ENCODE results near the gene GNAL. TPM values are rescaled to one million over a fixed set of nuclear protein-coding genes. Genes with fewer than 3 reads are reported as not detected.

Gene GNAL
- total RNA-seq, 3 donors from 2014 or later (not counting 1 experiment from before 2014, with no cell fraction given): 10.9 to 15.0 (median 12.6) TPM

GRCh38 chr18:11752116-11752911, 63.2 kb downstream of the GNAL start:
- H3K27me3 Mint-ChIP-seq (ENCODE audit: low read depth in 2 of 2): peaks cover 29 to 34% of the 10 kb centered on the region in 2 donors
- peak overlapping the region; percentile 58 for H3K27ac ChIP-seq (ENCODE audit: low read length)

GRCh38 chr18:11754979-11755378, 65.9 kb downstream of the GNAL start:
- no peak for TF ChIP-seq CTCF (IDR thresholded peaks at IDR 0.05)
- ATAC-seq (no peak), DNase-seq (no peak)
- H3K36me3 Mint-ChIP-seq: no peaks in the 10 kb centered on the region
- peak overlapping the region in 1 of 2 donors; percentile 38 for H3K27ac Mint-ChIP-seq
- H3K4me3 ChIP-seq (ENCODE audit: low read length): no peak overlapping the region
- 92% methylated on average over 7 of the region's 8 CpGs for WGBS (ENCODE audit: insufficient coverage)
- no peak overlapping the region for H3K27ac ChIP-seq (ENCODE audit: low read length)
- H3K9me3 Mint-ChIP-seq: no peaks in the 10 kb centered on the region
- H3K4me1 Mint-ChIP-seq: peaks cover 8 to 14% of the 10 kb centered on the region in 2 donors
- no peaks in the 10 kb centered on the region for H3K36me3 ChIP-seq (ENCODE audit: control insufficient read depth, insufficient read depth, low read length)
- H3K27me3 Mint-ChIP-seq (ENCODE audit: low read depth in 2 of 2): peaks cover 21 to 38% of the 10 kb centered on the region in 2 donors
- H3K27me3 ChIP-seq (ENCODE audit: control insufficient read depth, insufficient read depth, low read length): peaks cover 6% of the 10 kb centered on the region
- intact Hi-C loops (cut with micrococcal nuclease): loop anchor here (5.0 kb wide), 1 partner anchor 97 kb away; the partner anchor contains the start of gene CHMP1B
- no peak overlapping the region for H3K4me3 Mint-ChIP-seq
- H3K9me3 ChIP-seq (ENCODE audit: control insufficient read depth, insufficient read depth, low read length): no peaks in the 10 kb centered on the region
- H3K4me1 ChIP-seq (ENCODE audit: control insufficient read depth, insufficient read depth, low read length): peaks cover 4% of the 10 kb centered on the region

More at GRCh38 chr18:11752116-11752911, 63.2 kb downstream of the GNAL start:
- intact Hi-C loops (cut with micrococcal nuclease): loop anchor here (5.0 kb wide), 1 partner anchor 100 kb away; the partner anchor contains the start of gene CHMP1B
- Mint-ChIP-seq H3K27ac (peak overlapping the region; percentile 80 to 88), H3K4me3 (peak overlapping the region; percentile 89), H3K4me1 (peaks cover 5 to 13% of the 10 kb centered on the region in 2 donors), H3K36me3 (no peaks in the 10 kb centered on the region), H3K9me3 (no peaks in the 10 kb centered on the region)
- ATAC-seq (peak; percentile 74 to 89 (median 88)), DNase-seq (peak; percentile 28 to 30)
- peaks cover 6% of the 10 kb centered on the region for H3K27me3 ChIP-seq (ENCODE audit: control insufficient read depth, insufficient read depth, low read length)
- no peak for TF ChIP-seq CTCF (IDR thresholded peaks at IDR 0.05)
- 3% methylated on average over 64 of the region's 64 CpGs for WGBS (ENCODE audit: insufficient coverage)
- peak overlapping the region; percentile 30 for H3K4me3 ChIP-seq (ENCODE audit: low read length)
- H3K9me3 ChIP-seq (ENCODE audit: control insufficient read depth, insufficient read depth, low read length): no peaks in the 10 kb centered on the region
- no peaks in the 10 kb centered on the region for H3K36me3 ChIP-seq (ENCODE audit: control insufficient read depth, insufficient read depth, low read length)
- peaks cover 4% of the 10 kb centered on the region for H3K4me1 ChIP-seq (ENCODE audit: control insufficient read depth, insufficient read depth, low read length)

- Mint-ChIP-seq H3K27ac (peak overlapping the region in 1 of 2 donors; percentile 4), H3K4me1 (peaks cover 23 to 24% of the 10 kb centered on the region in 2 donors), H3K9me3 (no peaks in the 10 kb centered on the region), H3K27me3 (ENCODE audit: low read depth in 2 of 2) (peaks cover 12 to 24% of the 10 kb centered on the region in 2 donors), H3K4me3 (no peak overlapping the region), H3K36me3 (no peaks in the 10 kb centered on the region)
- Histone ChIP-seq H3K9me3 (ENCODE audit: control insufficient read depth, insufficient read depth, low read length) (no peaks in the 10 kb centered on the region), H3K4me1 (ENCODE audit: control insufficient read depth, insufficient read depth, low read length) (peaks cover 16% of the 10 kb centered on the region), H3K36me3 (ENCODE audit: control insufficient read depth, insufficient read depth, low read length) (no peaks in the 10 kb centered on the region), H3K27ac (ENCODE audit: low read length) (no peak overlapping the region), H3K4me3 (ENCODE audit: low read length) (no peak overlapping the region), H3K27me3 (ENCODE audit: control insufficient read depth, insufficient read depth, low read length) (peaks cover 4% of the 10 kb centered on the region)
- 76% methylated on average over 5 of the region's 5 CpGs for WGBS (ENCODE audit: insufficient coverage)
- intact Hi-C loops (cut with micrococcal nuclease): no loop called here
- DNase-seq (no peak), ATAC-seq (no peak)
- TF ChIP-seq CTCF (IDR thresholded peaks at IDR 0.05): no peak
Observed at GRCh38 chr18:11757084-11757590, 68.1 kb downstream of the GNAL start.

Data from natural killer cell (primary cell).